GM12878 (cell line): ENCODE results near the gene ABCA7.

Experiments
- BACH1 ChIP-seq: fragments of 450-650 bp; IDR thresholded peaks from 2 replicates; pipeline ENCODE4 v1.6.1; 2017; ENCODE audit warnings: mild to moderate bottlenecking, borderline replicate concordance
- CEBPB ChIP-seq, 2 experiments: fragments of 150-350 bp in 1 of 2; IDR thresholded peaks; 2 replicates each; pipeline ENCODE4 v1.6.1; 2012 to 2014; ENCODE audit warnings: low read depth in 2 of 2, low read length in 2 of 2, borderline replicate concordance in 1 of 2, inconsistent platforms in 1 of 2
- CTCF ChIP-seq, 3 experiments: IDR thresholded peaks in 2 of 3; conservative IDR thresholded peaks in 1 of 3; 2 replicates each; pipeline ENCODE4 v1.5.1; 2011; ENCODE audit warnings: low read depth in 3 of 3, low read length in 3 of 3, mild to moderate bottlenecking in 3 of 3, control low read depth in 2 of 3, moderate library complexity in 2 of 3, inconsistent platforms in 1 of 3, mixed read lengths in 1 of 3; ENCODE audit not compliant: control insufficient read depth in 2 of 3, insufficient read depth in 1 of 3; ENCODE audit errors: extremely low read depth in 1 of 3
- EP300 ChIP-seq, 2 experiments: fragments of 150-350 bp in 1 of 2; IDR thresholded peaks; 2 replicates each; pipeline ENCODE4 v1.6.1; 2011 to 2012; ENCODE audit warnings: low read depth in 2 of 2, low read length in 2 of 2, borderline replicate concordance in 1 of 2, improper control_type of control experiment in 1 of 2, inconsistent platforms in 1 of 2; ENCODE audit not compliant: control insufficient read depth in 1 of 2
- MAX ChIP-seq: IDR thresholded peaks from 2 replicates; pipeline ENCODE4 v1.6.1; 2012; ENCODE audit warnings: low read depth, low read length, improper control_type of control experiment
- MXI1 ChIP-seq: fragments of 150-350 bp; IDR thresholded peaks from 2 replicates; pipeline ENCODE4 v1.6.1; 2011; ENCODE audit warnings: low read depth, mild to moderate bottlenecking, inconsistent platforms, low read length, improper control_type of control experiment
- POLR2A ChIP-seq: IDR thresholded peaks from 2 replicates; pipeline ENCODE4 v1.6.1; 2011; ENCODE audit warnings: low read depth, mild to moderate bottlenecking, low read length
- USF2 ChIP-seq: IDR thresholded peaks from 2 replicates; pipeline ENCODE4 v1.6.1; 2011; ENCODE audit warnings: low read depth, low read length, improper control_type of control experiment, borderline replicate concordance
- ZNF274 ChIP-seq: IDR thresholded peaks from one replicate; pipeline ENCODE4 v1.8.0; 2011; ENCODE audit not compliant: insufficient read length, insufficient read depth
- TF ChIP-seq, protein P1 (sequence below): IDR thresholded peaks from 2 replicates; pipeline ENCODE4 v1.6.1; 2011; ENCODE audit warnings: mild to moderate bottlenecking, low read depth, low read length, moderate library complexity; ENCODE audit not compliant: insufficient replicate concordance
- TF ChIP-seq, protein P2 (sequence below): fragments of 450-650 bp; IDR thresholded peaks from 2 replicates; pipeline ENCODE4 v1.6.1; 2017; ENCODE audit warnings: mild to moderate bottlenecking

DNA sequence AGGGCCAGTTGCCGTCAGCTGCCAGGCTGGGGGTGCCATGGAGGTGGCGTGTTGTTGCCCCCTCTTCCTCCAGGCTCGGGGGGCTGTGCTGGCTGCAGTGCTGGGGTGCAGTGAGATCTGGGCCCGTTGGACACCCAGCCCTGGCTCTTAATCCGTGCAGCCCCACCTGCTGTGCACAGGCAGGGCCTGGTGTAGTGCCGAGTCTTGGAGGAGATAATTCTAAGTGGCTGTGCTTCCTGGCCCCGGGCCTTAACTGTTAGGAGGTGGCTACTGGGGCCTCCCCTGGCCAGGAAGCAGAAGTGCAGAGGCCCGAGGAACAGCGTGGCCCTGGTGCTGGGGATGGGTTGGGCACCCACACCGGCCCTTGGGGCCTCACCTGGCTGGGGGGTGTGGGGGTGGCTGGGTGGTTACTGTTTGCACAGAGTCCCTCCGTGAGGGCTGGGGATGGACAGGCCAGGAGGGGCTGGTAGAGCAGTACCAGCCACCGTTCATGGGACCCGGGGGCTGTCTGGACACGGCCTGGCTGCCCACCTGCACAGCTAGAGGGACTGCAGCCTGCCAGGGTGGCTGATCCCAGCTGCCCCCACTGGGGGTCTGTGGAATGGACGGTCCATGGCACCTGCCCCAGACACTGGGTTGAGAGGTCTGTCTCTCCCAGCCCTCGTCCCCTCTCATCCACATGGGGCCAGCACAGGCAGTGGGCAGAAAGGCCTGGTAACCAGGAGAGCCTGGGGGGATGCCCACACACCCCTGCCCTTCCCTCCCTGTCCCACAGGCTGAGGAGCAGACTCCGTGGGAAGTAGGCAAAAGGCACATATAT is 67.1 kb downstream of the ABCA7 start:
- TF ChIP-seq CTCF (IDR thresholded peaks at IDR 0.05 in 2 of 3, conservative IDR thresholded peaks at IDR 0.05 in 1 of 3; ENCODE audit: control insufficient read depth in 2 of 3, extremely low read depth in 1 of 3, insufficient read depth in 1 of 3, low read depth in 3 of 3, low read length in 3 of 3) (peak in 2 of 3 experiments; percentile 26 to 33; a peak in 3 of 6 replicates), ZNF274 (no peak), BACH1 (0 out of 2 replicates have a peak, but pooled peaks have one; percentile 10), USF2 (no peak), MAX (no peak), POLR2A (peak; percentile 71; the same call in 1 of the 2 replicates), CEBPB (IDR thresholded peaks at IDR 0.05; ENCODE audit: borderline replicate concordance in 1 of 2, low read depth in 2 of 2, low read length in 2 of 2) (no peak), EP300 (IDR thresholded peaks at IDR 0.05; ENCODE audit: borderline replicate concordance in 1 of 2, control insufficient read depth in 1 of 2, low read depth in 2 of 2, low read length in 2 of 2) (no peak), MXI1 (no peak)
- TF ChIP-seq, protein P1, sequence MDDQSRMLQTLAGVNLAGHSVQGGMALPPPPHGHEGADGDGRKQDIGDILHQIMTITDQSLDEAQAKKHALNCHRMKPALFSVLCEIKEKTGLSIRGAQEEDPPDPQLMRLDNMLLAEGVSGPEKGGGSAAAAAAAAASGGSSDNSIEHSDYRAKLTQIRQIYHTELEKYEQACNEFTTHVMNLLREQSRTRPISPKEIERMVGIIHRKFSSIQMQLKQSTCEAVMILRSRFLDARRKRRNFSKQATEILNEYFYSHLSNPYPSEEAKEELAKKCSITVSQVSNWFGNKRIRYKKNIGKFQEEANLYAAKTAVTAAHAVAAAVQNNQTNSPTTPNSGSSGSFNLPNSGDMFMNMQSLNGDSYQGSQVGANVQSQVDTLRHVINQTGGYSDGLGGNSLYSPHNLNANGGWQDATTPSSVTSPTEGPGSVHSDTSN, result no peak
- TF ChIP-seq, protein P2, sequence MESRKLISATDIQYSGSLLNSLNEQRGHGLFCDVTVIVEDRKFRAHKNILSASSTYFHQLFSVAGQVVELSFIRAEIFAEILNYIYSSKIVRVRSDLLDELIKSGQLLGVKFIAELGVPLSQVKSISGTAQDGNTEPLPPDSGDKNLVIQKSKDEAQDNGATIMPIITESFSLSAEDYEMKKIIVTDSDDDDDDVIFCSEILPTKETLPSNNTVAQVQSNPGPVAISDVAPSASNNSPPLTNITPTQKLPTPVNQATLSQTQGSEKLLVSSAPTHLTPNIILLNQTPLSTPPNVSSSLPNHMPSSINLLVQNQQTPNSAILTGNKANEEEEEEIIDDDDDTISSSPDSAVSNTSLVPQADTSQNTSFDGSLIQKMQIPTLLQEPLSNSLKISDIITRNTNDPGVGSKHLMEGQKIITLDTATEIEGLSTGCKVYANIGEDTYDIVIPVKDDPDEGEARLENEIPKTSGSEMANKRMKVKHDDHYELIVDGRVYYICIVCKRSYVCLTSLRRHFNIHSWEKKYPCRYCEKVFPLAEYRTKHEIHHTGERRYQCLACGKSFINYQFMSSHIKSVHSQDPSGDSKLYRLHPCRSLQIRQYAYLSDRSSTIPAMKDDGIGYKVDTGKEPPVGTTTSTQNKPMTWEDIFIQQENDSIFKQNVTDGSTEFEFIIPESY, result no peak
